GM12865 (cell line): ENCODE results near the gene HSPA1L.

Experiments
- DNase-seq: peaks from one replicate; pipeline ENCODE4 v3.0.0; 2010; ENCODE audit warnings: low read depth
- H3K4me3 ChIP-seq: 2 replicates; pipeline ENCODE4 v1.5.1; 2011; ENCODE audit warnings: mild to moderate bottlenecking, low read depth, low read length, control low read depth
- TF ChIP-seq, protein P1 (sequence below): IDR thresholded peaks from 2 replicates; pipeline ENCODE4 v1.5.1; 2011; ENCODE audit warnings: low read length, control low read depth, low read depth, inconsistent platforms; ENCODE audit not compliant: insufficient read depth; ENCODE audit errors: missing control alignments

The HSPA1L gene

DNA sequence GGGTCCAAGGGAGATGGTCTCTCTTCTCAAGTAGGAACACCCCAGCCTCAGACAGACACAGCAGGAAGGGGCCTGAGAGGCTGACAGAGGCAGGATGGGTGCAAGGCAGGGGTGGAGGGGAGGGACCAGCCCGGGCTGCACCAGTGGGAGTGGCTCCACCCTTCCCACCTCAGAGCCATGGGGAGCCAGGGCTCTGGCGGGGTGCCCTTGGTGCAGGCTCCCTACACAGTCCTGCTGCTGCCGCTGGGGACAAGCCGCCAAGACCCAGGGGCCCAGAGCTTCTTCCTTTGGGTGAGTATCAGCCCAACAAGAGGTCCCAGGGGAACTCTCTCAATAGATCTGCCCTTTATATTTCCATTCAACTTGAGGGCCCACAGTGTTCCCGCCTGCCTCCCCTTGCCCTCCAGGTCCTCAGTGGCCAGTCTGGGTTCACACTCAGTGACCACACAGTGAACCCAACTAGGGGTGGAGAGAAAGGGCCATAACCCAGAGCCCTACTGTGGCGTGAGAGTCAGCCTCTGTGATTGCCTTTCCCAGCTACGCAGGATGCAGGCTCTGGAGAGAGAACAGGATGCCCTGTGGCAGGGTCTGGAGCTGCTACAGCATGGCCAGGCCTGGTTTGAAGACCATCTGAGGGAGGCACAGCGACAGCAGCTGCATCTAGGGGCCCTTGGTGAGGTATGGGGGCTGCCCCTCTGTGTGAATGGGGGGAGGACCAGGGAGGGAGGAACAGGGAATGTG, 52.0 kb downstream of the HSPA1L start:
- TF ChIP-seq, protein P1, sequence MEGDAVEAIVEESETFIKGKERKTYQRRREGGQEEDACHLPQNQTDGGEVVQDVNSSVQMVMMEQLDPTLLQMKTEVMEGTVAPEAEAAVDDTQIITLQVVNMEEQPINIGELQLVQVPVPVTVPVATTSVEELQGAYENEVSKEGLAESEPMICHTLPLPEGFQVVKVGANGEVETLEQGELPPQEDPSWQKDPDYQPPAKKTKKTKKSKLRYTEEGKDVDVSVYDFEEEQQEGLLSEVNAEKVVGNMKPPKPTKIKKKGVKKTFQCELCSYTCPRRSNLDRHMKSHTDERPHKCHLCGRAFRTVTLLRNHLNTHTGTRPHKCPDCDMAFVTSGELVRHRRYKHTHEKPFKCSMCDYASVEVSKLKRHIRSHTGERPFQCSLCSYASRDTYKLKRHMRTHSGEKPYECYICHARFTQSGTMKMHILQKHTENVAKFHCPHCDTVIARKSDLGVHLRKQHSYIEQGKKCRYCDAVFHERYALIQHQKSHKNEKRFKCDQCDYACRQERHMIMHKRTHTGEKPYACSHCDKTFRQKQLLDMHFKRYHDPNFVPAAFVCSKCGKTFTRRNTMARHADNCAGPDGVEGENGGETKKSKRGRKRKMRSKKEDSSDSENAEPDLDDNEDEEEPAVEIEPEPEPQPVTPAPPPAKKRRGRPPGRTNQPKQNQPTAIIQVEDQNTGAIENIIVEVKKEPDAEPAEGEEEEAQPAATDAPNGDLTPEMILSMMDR: no peak
- DNase-seq: no peak
- no peak overlapping the region for H3K4me3 ChIP-seq

DNA sequence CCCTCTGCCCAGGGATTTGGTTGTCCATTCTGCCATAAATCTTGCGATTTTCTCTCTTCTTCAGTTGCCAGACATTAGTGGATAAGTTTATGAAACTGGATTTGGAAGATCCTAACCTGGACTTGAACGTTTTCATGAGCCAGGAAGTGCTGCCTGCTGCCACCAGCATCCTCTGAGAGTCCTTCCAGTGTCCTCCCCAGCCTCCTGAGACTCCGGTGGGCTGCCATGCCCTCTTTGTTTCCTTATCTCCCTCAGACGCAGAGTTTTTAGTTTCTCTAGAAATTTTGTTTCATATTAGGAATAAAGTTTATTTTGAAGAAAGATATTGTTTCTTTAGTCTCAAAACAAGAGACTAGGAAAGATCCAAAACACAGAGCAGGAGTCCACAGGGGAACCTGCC, 52.7 kb downstream of the HSPA1L start, which contains the start of gene SAPCD1:
SAPCD1 (plus strand) TSS at position 301 of the 400 bp plus-strand sequence. CDS start 399 bp downstream, outside the sequence.
- DNase-seq: no peak
- TF ChIP-seq, protein P1: no peak
- H3K4me3 ChIP-seq: no peak within 1 kb of the TSS

GRCh38 chr6:31761343-31761742, 53.7 kb downstream of the HSPA1L start:
- H3K4me3 ChIP-seq: no peak overlapping the region
- TF ChIP-seq, protein P1: no peak
- no peak for DNase-seq

- H3K4me3 ChIP-seq: no peak overlapping the region
- TF ChIP-seq, protein P1: no peak
- no peak for DNase-seq
Observed at GRCh38 chr6:31760790-31761189, 54.3 kb downstream of the HSPA1L start.
